ENCODE data around the gene BAG5. TPM values are rescaled to one million over a fixed set of nuclear protein-coding genes. Genes with fewer than 3 reads are reported as not detected.
"Not testable (repeated sequence)": the region's sequence is repeated elsewhere in the genome, so short reads cannot be mapped to it uniquely, and the experiment has no call there.

The BAG5 gene
- total RNA-seq, 2 experiments from 2014 or later, result 28.8 to 29.6 TPM

DNA sequence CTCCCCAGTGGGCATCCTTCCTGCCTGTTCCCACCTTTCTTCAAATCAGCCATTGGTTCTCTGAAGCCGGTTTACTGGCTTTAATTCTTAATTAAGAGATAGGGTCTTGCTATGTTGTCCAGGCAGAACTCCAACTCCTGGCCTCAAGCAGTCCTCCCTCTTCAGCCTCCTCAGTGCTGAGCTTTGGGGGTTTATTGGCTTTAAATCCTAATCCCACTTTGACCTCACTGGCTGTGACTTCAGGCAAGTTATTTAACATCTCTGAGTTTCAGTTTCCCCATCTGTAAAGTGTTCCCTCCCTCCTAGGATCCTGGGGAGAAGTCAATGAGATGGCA lies 35.6 kb downstream of the BAG5 start:
- TF ChIP-seq, protein P1, sequence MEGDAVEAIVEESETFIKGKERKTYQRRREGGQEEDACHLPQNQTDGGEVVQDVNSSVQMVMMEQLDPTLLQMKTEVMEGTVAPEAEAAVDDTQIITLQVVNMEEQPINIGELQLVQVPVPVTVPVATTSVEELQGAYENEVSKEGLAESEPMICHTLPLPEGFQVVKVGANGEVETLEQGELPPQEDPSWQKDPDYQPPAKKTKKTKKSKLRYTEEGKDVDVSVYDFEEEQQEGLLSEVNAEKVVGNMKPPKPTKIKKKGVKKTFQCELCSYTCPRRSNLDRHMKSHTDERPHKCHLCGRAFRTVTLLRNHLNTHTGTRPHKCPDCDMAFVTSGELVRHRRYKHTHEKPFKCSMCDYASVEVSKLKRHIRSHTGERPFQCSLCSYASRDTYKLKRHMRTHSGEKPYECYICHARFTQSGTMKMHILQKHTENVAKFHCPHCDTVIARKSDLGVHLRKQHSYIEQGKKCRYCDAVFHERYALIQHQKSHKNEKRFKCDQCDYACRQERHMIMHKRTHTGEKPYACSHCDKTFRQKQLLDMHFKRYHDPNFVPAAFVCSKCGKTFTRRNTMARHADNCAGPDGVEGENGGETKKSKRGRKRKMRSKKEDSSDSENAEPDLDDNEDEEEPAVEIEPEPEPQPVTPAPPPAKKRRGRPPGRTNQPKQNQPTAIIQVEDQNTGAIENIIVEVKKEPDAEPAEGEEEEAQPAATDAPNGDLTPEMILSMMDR (IDR thresholded peaks at IDR 0.05), result no peak
- DNase-seq, result no peak
- Mint-ChIP-seq H3K4me1 (ENCODE audit: low read depth) (peaks cover 34% of the 10 kb centered on the region), H3K27ac (no peak overlapping the region), H3K36me3 (ENCODE audit: low read depth) (peaks cover 13% of the 10 kb centered on the region), H3K4me3 (no peak overlapping the region), H3K27me3 (peaks cover 12% of the 10 kb centered on the region), H3K9me3 (no peaks in the 10 kb centered on the region)
- ChIA-PET CTCF (interaction anchor here (1.4 to 4.7 kb wide), 2 partner anchors 8 to 28 kb away, joined by 4 to 31 read pairs; no protein-coding TSS in a partner anchor), POLR2A (interaction anchor here (0.8 kb wide), 1 partner anchor 35 kb away, joined by 3 read pairs; no protein-coding TSS in a partner anchor)
- no peak for ATAC-seq
- intact Hi-C loops (cut with micrococcal nuclease), result no loop called here

DNA sequence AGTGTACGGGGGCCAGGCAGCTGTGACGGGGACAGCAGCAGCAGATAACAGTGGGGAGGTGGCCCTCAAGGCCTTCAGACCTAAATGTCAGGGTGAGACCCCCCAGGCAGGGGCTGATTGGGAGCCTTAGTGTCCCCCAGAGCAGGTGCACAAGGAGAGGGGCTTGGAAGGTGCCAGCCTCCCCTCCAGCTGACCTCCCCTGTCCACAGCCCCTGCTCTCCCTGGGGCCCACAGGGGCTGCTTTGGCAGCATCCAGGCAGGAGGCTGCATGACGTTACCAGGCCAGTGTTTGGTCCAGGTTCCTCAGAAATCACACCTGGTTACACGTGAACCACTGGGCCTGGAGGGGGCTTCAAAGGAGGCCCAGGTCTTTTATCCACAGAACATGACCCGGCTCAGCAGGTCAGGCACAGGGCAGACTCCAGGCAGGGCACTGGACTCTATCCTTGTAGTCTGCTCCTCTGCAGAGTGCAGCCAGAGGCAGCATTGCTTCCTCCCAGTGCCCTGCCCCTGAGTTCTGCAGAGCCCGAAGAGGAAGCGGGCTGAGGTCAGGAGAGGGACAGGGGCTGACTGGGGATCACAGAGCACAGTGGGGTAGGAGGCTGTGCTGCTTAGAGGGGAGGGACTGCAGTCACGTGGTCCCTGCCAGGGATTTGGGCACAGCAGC lies 36.1 kb downstream of the BAG5 start:
- POLR2A ChIA-PET, result interaction anchor here (0.8 kb wide), 1 partner anchor 35 kb away, joined by 3 read pairs; no protein-coding TSS in a partner anchor

DNA sequence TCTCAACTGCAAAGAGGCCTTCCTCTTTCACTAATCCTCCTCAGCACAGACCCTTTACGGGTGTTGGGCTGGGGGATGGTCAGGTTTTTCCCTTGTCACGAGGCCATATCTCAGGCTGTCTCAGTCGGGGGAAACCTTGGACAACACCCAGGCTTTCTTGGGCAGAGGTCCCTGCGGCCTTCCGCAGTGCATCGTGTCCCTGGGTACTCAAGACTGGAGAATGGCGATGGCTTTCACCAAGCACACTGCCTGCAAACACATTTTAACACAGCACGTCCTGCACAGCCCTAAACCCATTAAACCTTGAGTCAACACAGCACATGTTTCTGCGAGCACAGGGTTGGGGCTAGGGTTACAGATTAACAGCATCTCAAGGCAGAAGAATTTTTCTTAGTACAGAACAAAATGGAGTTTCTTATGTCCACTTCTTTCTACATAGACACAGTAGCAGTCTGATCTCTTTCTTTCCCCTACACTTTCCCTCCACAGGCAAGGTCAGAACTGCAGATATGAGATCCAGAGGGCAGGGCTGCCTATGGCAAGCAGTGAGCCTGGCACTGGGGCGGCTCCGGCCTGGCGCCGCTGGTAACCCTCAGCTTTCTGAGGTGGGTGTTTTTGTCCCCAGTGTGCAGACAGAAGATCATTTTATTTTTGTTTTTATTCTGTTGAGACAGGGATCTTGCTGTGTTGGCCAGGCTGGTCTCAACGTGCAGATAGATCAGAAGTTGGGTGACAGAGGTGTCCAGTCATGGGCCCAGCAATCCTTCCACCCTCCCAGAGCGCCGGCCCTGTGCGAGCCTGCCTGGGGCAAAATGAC lies 36.8 kb downstream of the BAG5 start:
- CTCF ChIA-PET; intact Hi-C loops (cut with micrococcal nuclease); H3K4me3 Mint-ChIP-seq; H3K27ac Mint-ChIP-seq; ATAC-seq; H3K36me3 Mint-ChIP-seq (ENCODE audit: low read depth); DNase-seq; POLR2A ChIA-PET; H3K9me3 Mint-ChIP-seq: not testable (repeated sequence)
- Mint-ChIP-seq H3K4me1 (ENCODE audit: low read depth) (peaks cover 23% of the 10 kb centered on the region), H3K27me3 (peaks cover 12% of the 10 kb centered on the region)

More for the DNA sequence above, 36.1 kb downstream of the BAG5 start:
- intact Hi-C loops (cut with micrococcal nuclease), result no loop called here
- TF ChIP-seq, protein P1 (IDR thresholded peaks at IDR 0.05), result no peak
- Mint-ChIP-seq H3K4me1 (ENCODE audit: low read depth) (peaks cover 30% of the 10 kb centered on the region), H3K27ac (no peak overlapping the region), H3K36me3 (ENCODE audit: low read depth) (peaks cover 13% of the 10 kb centered on the region), H3K27me3 (peaks cover 12% of the 10 kb centered on the region), H3K4me3 (no peak overlapping the region), H3K9me3 (no peaks in the 10 kb centered on the region)
- DNase-seq (no peak), ATAC-seq (no peak)
- CTCF ChIA-PET, result interaction anchor here (1.4 to 4.7 kb wide), 2 partner anchors 8 to 27 kb away, joined by 4 to 31 read pairs; no protein-coding TSS in a partner anchor

DNA sequence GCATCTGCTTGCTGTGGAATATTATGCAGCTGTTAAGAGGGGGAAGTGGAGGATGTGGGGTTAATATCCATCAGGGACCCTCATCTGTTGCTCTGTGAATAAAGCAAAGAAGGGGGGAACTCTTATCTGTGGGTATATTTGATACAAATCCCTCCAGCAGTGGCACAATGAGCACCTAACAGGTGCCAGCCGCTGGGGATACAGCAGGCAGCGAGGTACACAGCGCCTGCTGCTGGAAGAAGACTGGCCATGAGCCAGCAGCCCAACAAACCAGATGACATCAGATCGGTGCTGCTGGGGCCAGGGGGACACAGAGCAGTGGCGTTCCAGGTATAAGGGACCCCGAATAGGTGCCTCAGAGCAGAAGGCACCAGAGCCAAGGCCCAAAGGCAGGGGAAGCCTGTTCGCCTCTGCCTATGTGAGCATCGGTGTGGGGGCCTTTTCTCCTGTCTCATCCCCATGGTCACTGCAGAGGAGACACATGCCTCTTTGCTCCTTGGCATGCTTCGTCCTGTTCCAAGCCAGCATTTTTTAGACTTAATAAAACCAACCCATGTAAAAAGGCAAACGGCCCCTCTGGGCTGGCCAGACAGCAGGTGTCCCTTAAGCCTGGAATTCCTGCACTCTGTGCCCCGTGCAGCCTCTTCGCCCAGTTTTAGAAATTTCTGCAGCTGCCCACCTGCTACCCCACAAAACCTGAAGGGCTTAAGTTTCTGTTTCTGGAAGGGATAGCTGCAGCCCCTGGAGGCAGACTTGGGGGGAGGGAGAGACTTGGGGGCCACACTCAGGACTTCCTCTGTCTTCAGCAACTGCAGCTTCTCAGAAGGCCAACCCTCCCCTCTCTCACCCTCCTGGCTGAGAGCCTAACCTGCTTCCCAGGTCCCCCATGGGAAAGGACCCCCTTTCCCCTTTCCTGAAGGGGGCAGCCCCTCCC lies 38.2 kb downstream of the BAG5 start:
- intact Hi-C loops (cut with micrococcal nuclease), result no loop called here
- H3K36me3 Mint-ChIP-seq (ENCODE audit: low read depth), result no peaks in the 10 kb centered on the region
- POLR2A ChIA-PET, result interaction anchor here (1.5 kb wide), 1 partner anchor 37 kb away, joined by 3 read pairs; no protein-coding TSS in a partner anchor
- peaks cover 12% of the 10 kb centered on the region for H3K27me3 Mint-ChIP-seq
- CTCF ChIA-PET, result interaction anchor here (1.2 kb wide), 1 partner anchor 22 kb away, joined by 3 read pairs; no protein-coding TSS in a partner anchor
- H3K4me3 Mint-ChIP-seq, result no peak overlapping the region
- H3K4me1 Mint-ChIP-seq (ENCODE audit: low read depth), result peaks cover 17% of the 10 kb centered on the region
- DNase-seq (no peak), ATAC-seq (no peak)
- H3K9me3 Mint-ChIP-seq, result no peaks in the 10 kb centered on the region
- TF ChIP-seq, protein P1 (IDR thresholded peaks at IDR 0.05), result no peak
- H3K27ac Mint-ChIP-seq, result no peak overlapping the region

DNA sequence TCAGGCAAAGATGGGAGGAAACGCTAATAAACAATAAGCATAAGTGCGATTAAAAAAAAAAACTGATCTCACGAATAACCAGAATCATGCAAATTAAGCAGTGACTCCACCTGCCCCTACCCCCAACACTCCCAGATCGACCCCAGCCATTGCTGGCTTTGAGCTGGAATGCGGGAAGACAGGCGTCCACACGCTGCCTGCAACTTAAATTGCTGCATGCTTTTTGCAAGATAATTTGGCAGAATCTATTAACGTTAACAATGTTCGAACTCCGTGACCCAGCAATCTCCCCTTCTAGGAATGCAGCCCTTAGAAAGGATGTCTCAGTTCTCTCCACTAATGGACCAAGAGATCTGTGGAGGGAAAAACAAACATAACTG lies 38.9 kb downstream of the BAG5 start:
- Mint-ChIP-seq H3K4me3 (no peak overlapping the region), H3K9me3 (no peaks in the 10 kb centered on the region), H3K4me1 (ENCODE audit: low read depth) (peaks cover 22% of the 10 kb centered on the region), H3K36me3 (ENCODE audit: low read depth) (no peaks in the 10 kb centered on the region), H3K27ac (no peak overlapping the region), H3K27me3 (peaks cover 12% of the 10 kb centered on the region)
- intact Hi-C loops (cut with micrococcal nuclease), result no loop called here
- ATAC-seq (no peak), DNase-seq (no peak)
- ChIA-PET POLR2A (interaction anchor here (1.1 to 1.5 kb wide), 2 partner anchors 13 to 38 kb away, joined by 3 read pairs; no protein-coding TSS in a partner anchor), CTCF (interaction anchor here (1.2 kb wide), 2 partner anchors 22 to 378 kb away, joined by 3 read pairs; no protein-coding TSS in a partner anchor)
- TF ChIP-seq, protein P1 (IDR thresholded peaks at IDR 0.05), result no peak
